GM12878 (cell line): ENCODE data around the gene GALNT16. TPM values are rescaled to one million over a fixed set of nuclear protein-coding genes. Genes with fewer than 3 reads are reported as not detected.

Experiments
- ATAC-seq: fragments of 200-7000 bp; cut with Tn5 transposase; 3 replicates; pipeline ENCODE4 v1.9.1; 2020; ENCODE audit warnings: mild to moderate bottlenecking, moderate library complexity
- BruUV-seq: library from RNA; stranded (reverse); fragments of 400-500 nt; replicated peaks from 2 replicates; lab custom pipeline; 2021; lab: Mats Ljungman, UMichigan
- CTCF ChIA-PET: fragments of 300-600 bp; sonication (Branson Sonifier 250); formaldehyde crosslinking; extraction: SDS; loops from one replicate; lab custom pipeline; 2021; ENCODE audit warnings: inconsistent platforms; lab: Yijun Ruan, JAX
- POLR2A ChIA-PET: fragments of 350-600 bp; formaldehyde crosslinking; extraction: SDS; loops from one replicate; lab custom pipeline; 2021; ENCODE audit warnings: inconsistent platforms; lab: Charles Lee
- RAD21 ChIA-PET: fragments of 300-600 bp; sonication (Branson Sonifier 250); formaldehyde crosslinking; loops from one replicate; lab custom pipeline; 2023; ENCODE audit warnings: antibody characterized with exemption; ENCODE audit not compliant: unreplicated experiment; lab: Charles Lee
- SMC1A ChIA-PET: fragments of 300-600 bp; sonication (Branson Sonifier 250); formaldehyde crosslinking; loops from one replicate; lab custom pipeline; 2023; ENCODE audit not compliant: unreplicated experiment, uncharacterized antibody; lab: Charles Lee
- DNase-seq: peaks from one replicate; pipeline ENCODE4 v3.0.0-alpha.2; 2011; ENCODE audit warnings: low read depth, low spot score
- FAIRE-seq: peaks from 3 replicates; lab custom pipeline; 2011; peaks lifted over from hg19 to GRCh38; lab: Jason Lieb, UNC
- H2AFZ ChIP-seq: 2 replicates; pipeline ENCODE4 v1.6.0; 2011; ENCODE audit warnings: low read depth, low read length, control low read depth; ENCODE audit not compliant: control insufficient read depth
- H3K27ac ChIP-seq: 2 replicates; pipeline ENCODE4 v1.5.1; 2011; ENCODE audit warnings: control low read depth; ENCODE audit not compliant: control insufficient read depth, insufficient read depth
- H3K27me3 ChIP-seq, 2 experiments: replicated peaks in 1 of 2; 2 replicates each; pipeline versions ENCODE4 v1.6.0 to v1.6.1; 2011; ENCODE audit warnings: low read length in 1 of 2; ENCODE audit not compliant: control insufficient read depth in 2 of 2, insufficient read depth in 2 of 2
- H3K36me3 ChIP-seq, 2 experiments: 2 replicates each; pipeline ENCODE4 v1.5.1; 2011; ENCODE audit warnings: low read length in 1 of 2; ENCODE audit not compliant: control insufficient read depth in 2 of 2, insufficient read depth in 2 of 2
- H3K4me1 ChIP-seq: 2 replicates; pipeline ENCODE4 v1.6.1; 2011; ENCODE audit warnings: mild to moderate bottlenecking, low read length, moderate library complexity, mixed read lengths; ENCODE audit not compliant: control insufficient read depth, insufficient read depth
- H3K4me2 ChIP-seq: 2 replicates; pipeline ENCODE4 v1.6.0; 2011; ENCODE audit warnings: control low read depth; ENCODE audit not compliant: control insufficient read depth, insufficient read depth
- H3K4me3 ChIP-seq: fragments of 200-600 bp; sonication (generic); 2 replicates; pipeline ENCODE4 v1.5.1; 2016
- H3K79me2 ChIP-seq: 2 replicates; pipeline ENCODE4 v1.6.0; 2011; ENCODE audit warnings: low read length; ENCODE audit not compliant: control insufficient read depth, insufficient read depth
- H3K9ac ChIP-seq: 2 replicates; pipeline ENCODE4 v1.8.0; 2011; ENCODE audit warnings: low read length, control low read depth, mixed read lengths; ENCODE audit not compliant: control insufficient read depth, insufficient read depth
- H3K9me3 ChIP-seq: replicated peaks from 3 replicates; pipeline ENCODE4 v1.5.1; 2011; ENCODE audit warnings: mild to moderate bottlenecking, low read length; ENCODE audit not compliant: control insufficient read depth, insufficient read depth
- H4K20me1 ChIP-seq: 2 replicates; pipeline ENCODE4 v1.6.0; 2011; ENCODE audit not compliant: control insufficient read depth, insufficient read depth
- EZH2 ChIP-seq: IDR thresholded peaks from 2 replicates; pipeline ENCODE4 v1.6.1; 2012; ENCODE audit warnings: low read depth, mild to moderate bottlenecking, control low read depth, inconsistent platforms, low read length, borderline replicate concordance; ENCODE audit not compliant: control insufficient read depth
- FOXK2 ChIP-seq: fragments of 450-650 bp; IDR thresholded peaks from 2 replicates; pipeline ENCODE4 v1.6.1; 2017; ENCODE audit warnings: mild to moderate bottlenecking, moderate library complexity
- PAX8 ChIP-seq: fragments of 450-650 bp; IDR thresholded peaks from 2 replicates; pipeline ENCODE4 v1.6.1; 2017; ENCODE audit warnings: mild to moderate bottlenecking, moderate library complexity
- RFX5 ChIP-seq: IDR thresholded peaks from 2 replicates; pipeline ENCODE4 v1.6.1; 2011; ENCODE audit warnings: low read depth, low read length, improper control_type of control experiment
- RUNX3 ChIP-seq: IDR thresholded peaks from 2 replicates; pipeline ENCODE4 v1.6.1; 2012; ENCODE audit warnings: low read length, inconsistent platforms
- SMARCA5 ChIP-seq: fragments of 450-650 bp; IDR thresholded peaks from 2 replicates; pipeline ENCODE4 v1.6.1; 2017; ENCODE audit warnings: mild to moderate bottlenecking
- WRNIP1 ChIP-seq: IDR thresholded peaks from 2 replicates; pipeline ENCODE4 v1.6.1; 2011; ENCODE audit warnings: low read depth, low read length, improper control_type of control experiment, borderline replicate concordance
- ZBTB40 ChIP-seq: fragments of 450-650 bp; IDR thresholded peaks from 2 replicates; pipeline ENCODE4 v1.6.1; 2016; ENCODE audit warnings: mild to moderate bottlenecking, moderate library complexity, borderline replicate concordance
- WGBS: methylation state at CpG from one replicate; pipeline ENCODE4 v1.1.6; 2016; ENCODE audit warnings: low lambda C conversion rate; ENCODE audit not compliant: insufficient replicate concordance, insufficient coverage; ENCODE audit errors: missing lambda C conversion rate; 5-methylcytosine and 5-hydroxymethylcytosine counted together
- in situ Hi-C: fragments of 300-500 bp; cut with MboI; formaldehyde crosslinking; loops from 9 replicates; pipeline ENCODE4 v1.14.3; 2018; ENCODE audit warnings: mixed read lengths
- intact Hi-C: fragments of 100-400 bp; cut with micrococcal nuclease; formaldehyde crosslinking; loops from one replicate; pipeline ENCODE4 v1.14.2; 2022; ENCODE audit not compliant: unreplicated experiment
- polyA plus RNA-seq, 11 experiments: library from polyadenylated mRNA; depleted of rRNA in 4 of 11; unstranded in 6 of 11; stranded (reverse) in 5 of 11; fragments of >200 nt; fragmentation: Nextera tagmentation in 4 of 11; fragmentation: Illumina TruSeq in 1 of 11; extraction: Ambion mirVana in 4 of 11; extraction: Trizol in 1 of 11; gene quantifications; 1 replicate in 1 of 11; 2 replicates in 10 of 11; pipeline versions ENCODE4 v1.2.1 to v1.2.3, GENCODE V29; 2011 to 2016; ENCODE audit warnings: inconsistent platforms in 2 of 11, missing spikeins in 2 of 11, low read depth in 1 of 11
- total RNA-seq, 4 experiments: library from RNA; depleted of rRNA in 3 of 4; stranded (reverse); fragments of >200 nt in 3 of 4; fragmentation: Illumina TruSeq in 1 of 4; extraction: Trizol in 1 of 4; gene quantifications; 2 replicates each; pipeline versions ENCODE4 v1.2.1 to v1.2.3, GENCODE V29; 2013 to 2021
- TF ChIP-seq, protein P1 (sequence below): IDR thresholded peaks from 2 replicates; pipeline ENCODE4 v1.6.1; 2012; ENCODE audit warnings: low read depth, low read length, improper control_type of control experiment

GALNT16 gene
- total and polyA plus RNA-seq, 10 of the 15 experiments (the other 5 are each of a cell fraction or from before 2014, with no cell fraction given): under 0.01 to 0.08 (median 0.03) TPM; not detected in 3

GRCh38 chr14:69252851-69253250 lies 7.1 kb upstream of the GALNT16 start:
- Histone ChIP-seq H3K9me3 (no peaks in the 10 kb centered on the region), H4K20me1 (no peaks in the 10 kb centered on the region), H3K27ac (no peak overlapping the region), H3K27me3 (peaks cover 0 to 4% of the 10 kb centered on the region in 2 experiments; a peak in 1 of 4 replicates), H3K79me2 (no peaks in the 10 kb centered on the region), H2AFZ (no peak overlapping the region), H3K4me2 (no peak overlapping the region), H3K4me3 (no peak overlapping the region), H3K4me1 (no peaks in the 10 kb centered on the region), H3K36me3 (no peaks in the 10 kb centered on the region), H3K9ac (no peak overlapping the region)
- TF ChIP-seq, protein P1, sequence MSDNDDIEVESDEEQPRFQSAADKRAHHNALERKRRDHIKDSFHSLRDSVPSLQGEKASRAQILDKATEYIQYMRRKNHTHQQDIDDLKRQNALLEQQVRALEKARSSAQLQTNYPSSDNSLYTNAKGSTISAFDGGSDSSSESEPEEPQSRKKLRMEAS: no peak
- TF ChIP-seq SMARCA5 (no peak), PAX8 (no peak)
- ChIA-PET SMC1A (interaction anchor here (1.1 to 1.6 kb wide), 3 partner anchors 10 to 207 kb away, joined by 3 to 6 read pairs (median 5); no protein-coding TSS in a partner anchor), RAD21 (no interaction called here), POLR2A (no interaction called here), CTCF (interaction anchor here (1.0 to 4.3 kb wide), 3 partner anchors 10 to 207 kb away, joined by 3 to 17 read pairs (median 4); no protein-coding TSS in a partner anchor)
- in situ Hi-C loops: loop anchor here (5.0 kb wide), 2 partner anchors 209 to 324 kb away; no protein-coding TSS in a partner anchor
- no TSS peak for BruUV-seq
- no peak for ATAC-seq
- WGBS: 30% methylated on average over 3 of the region's 3 CpGs
- no peak for DNase-seq
- FAIRE-seq: no peak
- intact Hi-C loops: no loop called here

- intact Hi-C loops: no loop called here
- BruUV-seq: no TSS peak
- DNase-seq (no peak), ATAC-seq (no peak), FAIRE-seq (no peak)
- Histone ChIP-seq H3K4me3 (no peak overlapping the region), H2AFZ (no peak overlapping the region), H3K27ac (no peak overlapping the region), H3K9me3 (no peaks in the 10 kb centered on the region), H3K36me3 (no peaks in the 10 kb centered on the region), H4K20me1 (no peaks in the 10 kb centered on the region), H3K79me2 (no peaks in the 10 kb centered on the region), H3K4me2 (0 out of 2 replicates have a peak overlapping the region, but pooled peaks have one; percentile 4), H3K9ac (no peak overlapping the region), H3K27me3 (peaks cover 22 to 25% of the 10 kb centered on the region in 2 experiments), H3K4me1 (peaks cover 4% of the 10 kb centered on the region)
- CTCF ChIA-PET: interaction anchor here (0.8 kb wide), 1 partner anchor 109 kb away, joined by 3 read pairs; no protein-coding TSS in a partner anchor
- WGBS: 38% methylated on average over 14 of the region's 14 CpGs
- RAD21 ChIA-PET: interaction anchor here (1.1 kb wide), 1 partner anchor 200 kb away, joined by 4 read pairs; no protein-coding TSS in a partner anchor
- TF ChIP-seq RFX5 (no peak), RUNX3 (no peak), ZBTB40 (no peak), FOXK2 (no peak), WRNIP1 (no peak), EZH2 (0 out of 2 replicates have a peak, but pooled peaks have one; percentile 88)
- in situ Hi-C loops: no loop called here
- POLR2A ChIA-PET: no interaction called here
- SMC1A ChIA-PET: interaction anchor here (0.7 kb wide), 1 partner anchor 184 kb away, joined by 3 read pairs; no protein-coding TSS in a partner anchor
Observed at GRCh38 chr14:69259168-69259526, 811 bp upstream of the GALNT16 start.
